ENCODE results near the gene SDC4.

The SDC4 gene

DNA sequence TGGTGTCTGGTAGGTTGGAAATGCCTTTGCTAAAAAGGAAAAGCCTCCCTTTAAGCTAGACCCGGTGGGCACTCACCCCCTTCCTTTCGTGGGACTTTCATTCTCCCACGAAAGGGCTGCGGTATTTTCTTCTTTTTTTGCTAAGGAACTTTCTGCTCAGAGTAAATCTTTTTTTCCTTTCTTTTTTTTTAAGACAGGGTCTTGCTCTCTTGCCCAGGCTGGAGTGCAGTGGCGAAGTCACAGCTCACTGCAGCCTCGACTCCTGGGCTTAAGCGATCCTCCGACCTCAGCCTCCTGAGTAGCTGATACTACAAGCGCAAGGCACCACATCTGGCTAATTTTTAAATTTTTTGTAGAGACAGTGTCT is 25.9 kb upstream of the SDC4 start:
- Histone ChIP-seq H3K27ac (ENCODE audit: low read depth, low read length) (no peak overlapping the region), H3K9me3 (ENCODE audit: insufficient read depth, low read depth, low read length) (no peaks in the 10 kb centered on the region), H3K27me3 (ENCODE audit: insufficient read depth, low read length) (peaks cover 6% of the 10 kb centered on the region), H3K9ac (ENCODE audit: low read depth, low read length) (no peak overlapping the region), H3K4me3 (ENCODE audit: low read length) (peak overlapping the region; percentile 62; the same call in 1 of the 2 replicates), H3K4me1 (ENCODE audit: insufficient read depth, low read length) (0 out of 2 replicates have a peak, but pooled peaks cover 5% of the 10 kb centered on the region), H3K36me3 (ENCODE audit: insufficient read depth, low read length) (no peaks in the 10 kb centered on the region; the same call in 1 of the 2 replicates)
- WGBS, result 68% methylated on average over 9 of the region's 9 CpGs

DNA sequence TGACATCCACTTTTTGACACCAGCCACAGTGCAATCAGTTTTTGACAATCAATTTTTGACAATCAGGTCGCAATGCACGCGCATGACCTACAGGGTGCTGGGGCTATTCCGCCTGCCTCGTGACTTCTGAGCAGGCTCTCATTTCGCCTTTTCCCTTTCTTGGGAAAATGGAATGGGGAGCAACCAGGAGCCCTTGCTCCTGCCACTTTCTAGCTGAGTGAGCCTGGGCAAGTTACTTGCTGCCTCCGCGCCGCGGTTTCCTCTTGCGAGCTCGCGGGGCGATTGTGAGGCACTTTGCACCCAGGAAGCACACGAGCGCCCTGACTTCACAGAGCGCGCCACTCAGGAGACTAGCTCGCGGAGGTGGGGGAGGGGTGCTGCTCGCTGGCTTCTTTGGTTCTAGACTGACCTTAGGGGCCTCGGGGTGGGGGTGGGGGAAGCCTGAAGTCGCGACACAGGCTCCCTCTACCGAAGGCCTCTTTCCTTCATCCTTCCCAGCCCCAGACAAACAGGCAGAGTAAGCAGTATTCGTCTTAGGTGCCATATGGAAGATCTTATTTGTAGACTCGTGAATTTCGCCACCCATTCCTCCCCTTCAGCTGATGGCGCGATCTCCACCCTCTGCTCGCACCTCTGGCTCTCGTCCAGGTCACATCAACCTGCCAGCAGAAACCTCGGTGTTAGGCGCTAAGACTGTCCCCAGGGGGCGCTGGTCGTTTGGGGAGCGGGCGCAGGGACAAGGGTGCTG is 25.3 kb upstream of the SDC4 start:
- WGBS, result 31% methylated on average over 36 of the region's 38 CpGs
- peaks cover 6% of the 10 kb centered on the region for H3K27me3 ChIP-seq (ENCODE audit: insufficient read depth, low read length)
- H3K9ac ChIP-seq (ENCODE audit: low read depth, low read length), result peak overlapping the region; percentile 45
- H3K4me1 ChIP-seq (ENCODE audit: insufficient read depth, low read length), result 0 out of 2 replicates have a peak, but pooled peaks cover 5% of the 10 kb centered on the region
- H3K36me3 ChIP-seq (ENCODE audit: insufficient read depth, low read length), result peaks cover 3% of the 10 kb centered on the region
- H3K27ac ChIP-seq (ENCODE audit: low read depth, low read length), result 0 out of 2 replicates have a peak overlapping the region, but pooled peaks have one; percentile 35
- no peaks in the 10 kb centered on the region for H3K9me3 ChIP-seq (ENCODE audit: insufficient read depth, low read depth, low read length)
- peak overlapping the region; percentile 62 for H3K4me3 ChIP-seq (ENCODE audit: low read length)

DNA sequence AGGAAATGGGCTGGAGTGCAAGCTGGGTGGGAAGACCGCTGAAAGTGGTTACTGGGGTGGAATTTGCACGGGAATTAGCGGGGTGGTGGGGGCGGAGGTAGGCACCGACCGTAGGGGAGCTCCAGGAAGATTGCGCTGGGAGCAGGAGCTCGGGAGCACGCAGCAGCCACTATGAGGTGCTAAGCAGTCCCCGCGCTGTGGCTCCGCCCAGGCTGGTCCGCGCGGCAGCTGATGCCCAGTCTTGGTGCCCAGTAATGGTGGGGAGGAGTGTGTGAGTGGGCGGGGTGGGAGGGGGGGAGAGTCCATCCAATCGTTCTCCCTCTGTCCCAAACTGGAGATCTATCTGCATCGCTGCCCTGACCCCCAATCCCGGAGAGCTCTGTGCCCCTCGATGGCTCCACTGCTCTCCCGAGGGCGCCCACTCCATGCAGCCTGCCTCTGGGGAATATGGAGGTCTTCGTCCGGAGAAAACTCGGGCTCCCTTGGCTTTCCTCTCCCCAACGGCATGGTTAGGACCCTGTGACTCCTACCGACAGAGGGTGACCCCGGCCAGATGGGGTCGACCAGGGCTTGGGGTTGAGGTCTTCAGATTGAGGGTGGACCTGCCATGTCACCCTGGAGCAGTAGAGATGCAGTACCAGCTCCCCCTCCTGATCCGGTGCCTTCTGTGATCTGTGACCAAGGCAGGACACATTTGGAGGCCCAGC is 24.6 kb upstream of the SDC4 start:
- Histone ChIP-seq H3K4me1 (ENCODE audit: insufficient read depth, low read length) (0 out of 2 replicates have a peak, but pooled peaks cover 5% of the 10 kb centered on the region), H3K9me3 (ENCODE audit: insufficient read depth, low read depth, low read length) (no peaks in the 10 kb centered on the region), H3K27me3 (ENCODE audit: insufficient read depth, low read length) (peaks cover 6% of the 10 kb centered on the region), H3K4me3 (ENCODE audit: low read length) (peak overlapping the region; percentile 62), H3K9ac (ENCODE audit: low read depth, low read length) (no peak overlapping the region; the same call in 1 of the 2 replicates), H3K36me3 (ENCODE audit: insufficient read depth, low read length) (peaks cover 10% of the 10 kb centered on the region), H3K27ac (ENCODE audit: low read depth, low read length) (no peak overlapping the region)
- 85% methylated on average over 30 of the region's 30 CpGs for WGBS

DNA sequence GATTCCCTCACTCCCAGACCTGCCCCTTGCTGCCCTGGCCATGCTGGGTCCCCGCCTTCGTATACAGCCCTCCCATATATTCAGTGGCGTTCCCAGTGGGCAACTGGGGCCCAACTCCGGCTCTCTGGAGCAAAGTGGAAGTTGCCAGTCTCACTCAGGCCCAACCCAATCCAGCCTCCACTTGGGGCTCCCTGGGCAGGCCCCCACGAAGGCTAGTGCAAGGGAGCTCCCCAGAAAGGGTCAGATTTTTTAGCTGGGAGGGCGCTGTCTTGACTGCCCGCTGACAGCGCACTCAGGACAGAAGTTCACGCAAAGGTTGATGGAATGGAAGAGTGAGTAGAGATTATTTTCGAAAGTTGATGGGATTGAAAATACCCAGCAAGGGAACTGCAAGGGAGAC is 24.0 kb upstream of the SDC4 start:
- Histone ChIP-seq H3K36me3 (ENCODE audit: insufficient read depth, low read length) (peaks cover 16% of the 10 kb centered on the region), H3K4me3 (ENCODE audit: low read length) (no peak overlapping the region), H3K9me3 (ENCODE audit: insufficient read depth, low read depth, low read length) (no peaks in the 10 kb centered on the region), H3K27me3 (ENCODE audit: insufficient read depth, low read length) (peaks cover 6% of the 10 kb centered on the region), H3K9ac (ENCODE audit: low read depth, low read length) (no peak overlapping the region), H3K27ac (ENCODE audit: low read depth, low read length) (no peak overlapping the region), H3K4me1 (ENCODE audit: insufficient read depth, low read length) (0 out of 2 replicates have a peak, but pooled peaks cover 5% of the 10 kb centered on the region)
- 94% methylated on average over 10 of the region's 10 CpGs for WGBS

DNA sequence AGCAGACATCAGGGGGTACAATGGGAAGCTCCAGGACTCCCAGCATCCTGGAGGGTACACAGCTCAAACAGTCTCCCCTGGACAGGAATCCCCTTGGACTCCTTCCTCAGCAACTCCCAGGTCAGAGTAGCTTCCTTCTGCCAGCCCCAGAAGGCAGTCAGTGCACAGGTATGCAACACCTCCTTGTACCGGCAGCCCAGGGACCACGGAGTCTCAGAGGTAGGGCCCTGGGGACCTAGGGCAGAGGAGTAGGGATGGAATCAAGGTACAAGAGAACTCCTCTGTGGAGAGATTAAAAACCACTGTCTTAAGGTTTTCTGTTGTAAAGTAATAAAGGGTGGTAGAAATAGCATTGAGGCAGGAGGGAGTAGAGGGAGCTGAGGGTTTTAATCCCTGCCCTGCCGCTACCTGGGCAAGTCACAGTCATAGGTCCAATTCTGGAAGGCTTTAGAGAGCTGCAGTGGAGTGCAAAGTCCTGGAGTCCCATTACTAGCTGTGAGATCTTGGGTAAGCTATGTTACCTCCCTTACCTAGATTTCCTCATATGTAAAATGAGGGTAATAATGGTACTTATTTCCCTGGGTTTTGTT is 22.4 kb upstream of the SDC4 start:
- no peak overlapping the region for H3K9ac ChIP-seq (ENCODE audit: low read depth, low read length)
- H3K4me1 ChIP-seq (ENCODE audit: insufficient read depth, low read length), result 0 out of 2 replicates have a peak, but pooled peaks cover 5% of the 10 kb centered on the region
- H3K27me3 ChIP-seq (ENCODE audit: insufficient read depth, low read length), result peaks cover 6% of the 10 kb centered on the region
- H3K36me3 ChIP-seq (ENCODE audit: insufficient read depth, low read length), result peaks cover 31% of the 10 kb centered on the region
- H3K9me3 ChIP-seq (ENCODE audit: insufficient read depth, low read depth, low read length), result no peaks in the 10 kb centered on the region
- H3K4me3 ChIP-seq (ENCODE audit: low read length), result no peak overlapping the region
- no peak overlapping the region for H3K27ac ChIP-seq (ENCODE audit: low read depth, low read length)
- 95% methylated on average over 3 of the region's 3 CpGs for WGBS

DNA sequence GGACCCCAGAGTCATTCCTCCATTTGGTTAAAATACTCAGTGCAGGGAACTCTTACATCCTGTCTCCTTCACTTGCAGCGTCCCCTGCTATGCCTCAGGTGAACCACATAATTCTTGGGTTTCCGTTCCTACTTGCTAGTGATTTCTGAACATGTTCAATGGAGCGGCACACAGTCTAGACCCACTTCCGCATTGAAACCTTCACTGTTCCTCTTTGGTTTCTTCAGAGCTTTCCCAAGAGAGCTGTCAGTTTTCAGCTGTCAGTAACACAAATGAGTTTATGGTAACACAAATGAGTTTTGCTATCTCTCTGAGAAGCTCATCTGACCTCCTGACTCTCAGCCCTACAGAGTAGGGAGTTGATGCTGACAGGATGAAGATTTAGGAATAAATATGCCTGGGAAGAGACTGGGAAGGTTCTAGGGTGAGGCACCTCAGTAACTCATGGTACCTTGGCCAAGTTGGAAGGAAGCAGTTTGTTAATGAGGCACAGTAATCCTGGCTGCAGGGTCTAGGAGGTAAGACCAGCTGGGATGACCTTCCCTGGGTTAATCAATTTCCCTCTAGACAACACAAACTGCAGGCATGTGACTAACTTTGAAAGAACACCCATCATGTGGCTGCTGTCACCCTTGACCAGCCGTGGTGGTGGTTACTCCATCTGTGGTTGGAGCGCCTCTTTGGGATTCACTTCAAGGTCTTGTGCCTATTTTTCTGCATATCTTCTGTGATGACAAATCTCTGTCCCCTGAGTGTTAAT is 20.2 kb upstream of the SDC4 start:
- H3K27me3 ChIP-seq (ENCODE audit: insufficient read depth, low read length), result peaks cover 6% of the 10 kb centered on the region
- peaks cover 37% of the 10 kb centered on the region for H3K36me3 ChIP-seq (ENCODE audit: insufficient read depth, low read length)
- 88% methylated on average over 6 of the region's 6 CpGs for WGBS
- no peak overlapping the region for H3K27ac ChIP-seq (ENCODE audit: low read depth, low read length)
- peaks cover 11% of the 10 kb centered on the region; the same call in 1 of the 2 replicates for H3K4me1 ChIP-seq (ENCODE audit: insufficient read depth, low read length)
- no peak overlapping the region for H3K9ac ChIP-seq (ENCODE audit: low read depth, low read length)
- H3K4me3 ChIP-seq (ENCODE audit: low read length), result no peak overlapping the region
- no peaks in the 10 kb centered on the region for H3K9me3 ChIP-seq (ENCODE audit: insufficient read depth, low read depth, low read length)

DNA sequence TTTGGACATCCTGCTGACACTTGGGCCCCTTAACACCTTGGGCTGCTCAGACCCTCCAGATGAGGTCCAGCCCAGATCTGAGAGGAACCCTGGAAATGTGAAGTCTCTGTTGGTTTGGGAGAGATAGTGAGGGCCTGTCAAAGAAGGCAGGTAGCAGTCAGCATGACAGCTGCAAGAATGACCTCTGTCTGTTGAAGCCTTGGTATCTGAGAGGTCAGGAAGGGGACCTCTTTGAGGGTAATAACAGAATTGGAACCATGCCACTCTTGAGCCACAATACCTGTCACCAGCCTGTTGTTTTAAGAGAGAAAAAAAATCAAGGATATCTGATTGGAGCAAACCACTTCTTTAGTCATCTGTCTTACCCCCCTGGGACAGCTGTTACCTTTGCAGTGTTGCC is 18.9 kb upstream of the SDC4 start:
- Histone ChIP-seq H3K4me3 (ENCODE audit: low read length) (no peak overlapping the region), H3K36me3 (ENCODE audit: insufficient read depth, low read length) (peaks cover 37% of the 10 kb centered on the region), H3K9me3 (ENCODE audit: insufficient read depth, low read depth, low read length) (no peaks in the 10 kb centered on the region), H3K4me1 (ENCODE audit: insufficient read depth, low read length) (peaks cover 6% of the 10 kb centered on the region; the same call in 1 of the 2 replicates), H3K27ac (ENCODE audit: low read depth, low read length) (no peak overlapping the region), H3K27me3 (ENCODE audit: insufficient read depth, low read length) (no peaks in the 10 kb centered on the region), H3K9ac (ENCODE audit: low read depth, low read length) (no peak overlapping the region)

DNA sequence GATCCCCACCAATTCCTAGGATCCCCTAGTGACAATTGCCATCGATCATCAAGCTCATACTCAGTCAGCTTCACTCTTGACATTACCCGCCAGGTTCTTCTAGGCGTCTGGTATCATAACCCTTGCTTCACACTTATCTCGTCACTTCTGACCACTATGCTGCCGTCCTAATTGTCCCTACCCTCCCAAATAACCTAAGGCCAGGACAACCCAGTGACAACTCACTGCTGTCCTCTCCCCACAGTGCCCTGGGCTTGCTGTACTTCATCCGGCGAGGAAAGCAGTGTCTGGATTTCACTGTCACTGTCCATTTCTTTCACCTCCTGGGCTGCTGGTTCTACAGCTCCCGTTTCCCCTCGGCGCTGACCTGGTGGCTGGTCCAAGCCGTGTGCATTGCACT is 18.4 kb upstream of the SDC4 start:
- 87% methylated on average over 11 of the region's 11 CpGs for WGBS
- Histone ChIP-seq H3K4me1 (ENCODE audit: insufficient read depth, low read length) (peaks cover 6% of the 10 kb centered on the region; the same call in 1 of the 2 replicates), H3K27ac (ENCODE audit: low read depth, low read length) (no peak overlapping the region), H3K27me3 (ENCODE audit: insufficient read depth, low read length) (no peaks in the 10 kb centered on the region), H3K4me3 (ENCODE audit: low read length) (no peak overlapping the region), H3K9ac (ENCODE audit: low read depth, low read length) (no peak overlapping the region), H3K36me3 (ENCODE audit: insufficient read depth, low read length) (peaks cover 37% of the 10 kb centered on the region), H3K9me3 (ENCODE audit: insufficient read depth, low read depth, low read length) (no peaks in the 10 kb centered on the region)

DNA sequence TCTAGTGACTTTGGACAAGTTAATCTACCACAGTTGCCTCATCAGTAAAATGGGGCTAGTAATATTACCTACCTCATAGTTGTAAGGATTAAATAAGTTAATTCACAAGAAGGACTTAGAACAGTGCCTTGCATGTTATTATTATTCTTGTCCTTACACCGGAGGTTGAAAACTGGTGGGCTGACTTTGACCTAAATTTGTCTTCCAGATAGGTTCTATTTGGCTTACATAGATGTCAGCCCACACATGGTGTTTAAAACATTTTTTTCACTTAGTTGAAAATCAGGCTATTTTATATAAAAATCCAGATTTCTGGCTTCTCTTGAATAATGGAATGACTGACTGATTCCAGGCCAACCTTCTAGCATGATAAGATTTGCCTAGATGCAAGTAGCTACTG is 18.0 kb upstream of the SDC4 start:
- peaks cover 37% of the 10 kb centered on the region for H3K36me3 ChIP-seq (ENCODE audit: insufficient read depth, low read length)
- no peaks in the 10 kb centered on the region for H3K9me3 ChIP-seq (ENCODE audit: insufficient read depth, low read depth, low read length)
- 92% methylated on average over 1 of the region's 1 CpG for WGBS
- H3K27ac ChIP-seq (ENCODE audit: low read depth, low read length), result no peak overlapping the region
- no peak overlapping the region for H3K9ac ChIP-seq (ENCODE audit: low read depth, low read length)
- H3K27me3 ChIP-seq (ENCODE audit: insufficient read depth, low read length), result no peaks in the 10 kb centered on the region
- peaks cover 6% of the 10 kb centered on the region; the same call in 1 of the 2 replicates for H3K4me1 ChIP-seq (ENCODE audit: insufficient read depth, low read length)
- H3K4me3 ChIP-seq (ENCODE audit: low read length), result no peak overlapping the region

DNA sequence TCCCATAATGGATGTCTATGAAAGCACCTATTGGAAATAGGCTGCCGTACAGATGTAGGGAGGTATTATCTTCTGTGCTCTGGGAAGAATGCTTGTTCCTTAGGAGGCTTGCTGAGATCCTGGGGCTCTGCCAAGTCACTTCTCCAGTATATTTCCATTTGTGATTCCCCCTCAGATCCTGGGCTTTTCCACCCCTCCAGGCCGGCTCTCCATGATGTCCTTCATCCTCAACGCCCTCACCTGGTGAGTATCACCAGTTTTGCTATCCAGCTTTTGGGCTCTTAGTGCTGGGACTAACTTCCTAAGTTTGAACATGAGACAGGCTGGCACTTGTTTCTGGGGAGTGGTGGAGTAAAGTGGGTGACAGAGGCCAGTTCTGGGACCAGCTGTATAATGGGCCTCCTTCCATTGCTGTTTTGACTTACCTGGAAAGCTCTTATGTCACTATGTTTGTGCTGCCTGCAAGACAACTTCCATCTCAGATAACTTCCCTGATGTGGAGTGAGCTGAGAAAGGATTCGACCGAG is 17.3 kb upstream of the SDC4 start:
- peaks cover 6% of the 10 kb centered on the region; the same call in 1 of the 2 replicates for H3K4me1 ChIP-seq (ENCODE audit: insufficient read depth, low read length)
- no peak overlapping the region for H3K9ac ChIP-seq (ENCODE audit: low read depth, low read length)
- no peaks in the 10 kb centered on the region for H3K27me3 ChIP-seq (ENCODE audit: insufficient read depth, low read length)
- WGBS, result 92% methylated on average over 5 of the region's 5 CpGs
- H3K4me3 ChIP-seq (ENCODE audit: low read length), result no peak overlapping the region
- H3K27ac ChIP-seq (ENCODE audit: low read depth, low read length), result no peak overlapping the region
- no peaks in the 10 kb centered on the region for H3K9me3 ChIP-seq (ENCODE audit: insufficient read depth, low read depth, low read length)
- H3K36me3 ChIP-seq (ENCODE audit: insufficient read depth, low read length), result peaks cover 37% of the 10 kb centered on the region

All from HUES64 (cell line).